Esophagus muscularis mucosa (tissue), 4 donors: ENCODE results near the gene SYNJ2. TPM values are rescaled to one million over a fixed set of nuclear protein-coding genes. Genes with fewer than 3 reads are reported as not detected.

Experiments used
- DNase-seq: peaks from one replicate; pipeline ENCODE4 v3.0.0-alpha.2; 2017; ENCODE audit errors: extremely low spot score
- H3K27ac ChIP-seq, 4 donors: fragments of 200-600 bp; sonication (generic); replicated peaks in 1 of 4; 1 replicate in 3 of 4; 2 replicates in 1 of 4; pipeline ENCODE4 v1.5.1; 2016 to 2019; ENCODE audit warnings: mild to moderate bottlenecking in 1 of 4
- H3K27me3 ChIP-seq, 4 donors: fragments of 200-600 bp; sonication (generic); one replicate each; pipeline versions ENCODE4 v1.5.1 to v1.6.0; 2016 to 2019
- H3K36me3 ChIP-seq, 4 donors: fragments of 200-600 bp; sonication (generic); one replicate each; pipeline ENCODE4 v1.5.1; 2016 to 2019
- H3K4me1 ChIP-seq, 4 donors: fragments of 200-600 bp; sonication (generic); one replicate each; pipeline ENCODE4 v1.5.1; 2016 to 2019
- H3K4me3 ChIP-seq, 4 donors: fragments of 200-600 bp; sonication (generic); 1 replicate in 2 of 4; 2 replicates in 2 of 4; pipeline ENCODE4 v1.5.1; 2016 to 2019; ENCODE audit warnings: mild to moderate bottlenecking in 4 of 4, moderate library complexity in 1 of 4
- H3K9me3 ChIP-seq, 4 donors: fragments of 200-600 bp; sonication (generic); 1 replicate in 3 of 4; 2 replicates in 1 of 4; pipeline ENCODE4 v1.5.1; 2016 to 2019
- CTCF ChIP-seq, 3 experiments: fragments of 200-600 bp in 2 of 3; fragments of 450-650 bp in 1 of 3; sonication (generic) in 2 of 3; IDR thresholded peaks; one replicate each; pipeline ENCODE4 v1.5.1; 2017 to 2019; ENCODE audit warnings: antibody characterized with exemption in 3 of 3, mild to moderate bottlenecking in 2 of 3, moderate library complexity in 1 of 3
- EP300 ChIP-seq: sonication (generic); formaldehyde crosslinking; IDR thresholded peaks from one replicate; pipeline ENCODE4 v1.6.1; 2017; ENCODE audit warnings: antibody characterized with exemption
- POLR2A ChIP-seq: fragments of 450-650 bp; IDR thresholded peaks from one replicate; pipeline ENCODE4 v1.6.1; 2017; ENCODE audit warnings: antibody characterized with exemption, moderate library complexity, mild to moderate bottlenecking, low read depth
- POLR2AphosphoS5 ChIP-seq, 2 donors: sonication (generic); formaldehyde crosslinking; IDR thresholded peaks; one replicate each; pipeline ENCODE4 v1.6.1; 2017; ENCODE audit warnings: antibody characterized with exemption in 2 of 2
- WGBS: methylation state at CpG from one replicate; pipeline ENCODE4 v1.1.5; 2018; 5-methylcytosine and 5-hydroxymethylcytosine counted together
- intact Hi-C: fragments of 100-400 bp; cut with DNase I; formaldehyde crosslinking; loops from one replicate; pipeline ENCODE4 v1.15.1; 2023
- total RNA-seq, 4 donors: library from RNA; depleted of rRNA; stranded (reverse); fragments of >200 nt; gene quantifications; one replicate each; pipeline versions ENCODE4 v1.1.0 to v1.2.1, GENCODE V29; 2016

SYNJ2 gene
- total RNA-seq, 4 donors from 2014 or later: 17.0 to 25.3 (median 25.1) TPM

- Histone ChIP-seq H3K9me3 (no peaks in the 10 kb centered on the region), H3K27ac (no peak overlapping the region), H3K36me3 (no peaks in the 10 kb centered on the region), H3K27me3 (no peaks in the 10 kb centered on the region), H3K4me1 (no peaks in the 10 kb centered on the region), H3K4me3 (no peak overlapping the region)
- TF ChIP-seq POLR2A: no peak
- DNase-seq: no peak
- intact Hi-C loops: no loop called here
- WGBS: 73% methylated on average over 9 of the region's 9 CpGs
These were observed 7.2 kb upstream of the SYNJ2 start for GRCh38 chr6:157974341-157974894.

GRCh38 chr6:157974967-157975366, 6.7 kb upstream of the SYNJ2 start:
- H3K36me3 ChIP-seq: no peaks in the 10 kb centered on the region
- H3K27ac ChIP-seq: no peak overlapping the region
- TF ChIP-seq POLR2A: no peak
- no peak for TF ChIP-seq CTCF (IDR thresholded peaks at IDR 0.05)
- no peak for TF ChIP-seq POLR2AphosphoS5 (IDR thresholded peaks at IDR 0.05)
- H3K9me3 ChIP-seq: no peaks in the 10 kb centered on the region
- no peak overlapping the region for H3K4me3 ChIP-seq
- 88% methylated on average over 3 of the region's 3 CpGs for WGBS
- no peak for DNase-seq
- intact Hi-C loops: no loop called here
- no peaks in the 10 kb centered on the region for H3K4me1 ChIP-seq
- no peaks in the 10 kb centered on the region for H3K27me3 ChIP-seq

GRCh38 chr6:157975456-157975855, 6.2 kb upstream of the SYNJ2 start:
- H3K9me3 ChIP-seq: no peaks in the 10 kb centered on the region
- no peak overlapping the region for H3K4me3 ChIP-seq
- H3K4me1 ChIP-seq: peaks cover 0 to 2% (median 0%) of the 10 kb centered on the region in 4 donors
- H3K27ac ChIP-seq: no peak overlapping the region
- H3K27me3 ChIP-seq: no peaks in the 10 kb centered on the region
- no peaks in the 10 kb centered on the region for H3K36me3 ChIP-seq
- intact Hi-C loops: no loop called here
- DNase-seq: no peak
- 95% methylated on average over 2 of the region's 2 CpGs for WGBS
- TF ChIP-seq POLR2A (no peak), EP300 (no peak), CTCF (IDR thresholded peaks at IDR 0.05) (no peak), POLR2AphosphoS5 (IDR thresholded peaks at IDR 0.05) (no peak)

- Histone ChIP-seq H3K4me1 (peaks cover 6 to 12% (median 8%) of the 10 kb centered on the region in 4 donors), H3K4me3 (no peak overlapping the region), H3K27me3 (peaks cover 0 to 5% (median 0%) of the 10 kb centered on the region in 4 donors), H3K36me3 (no peaks in the 10 kb centered on the region), H3K9me3 (no peaks in the 10 kb centered on the region), H3K27ac (no peak overlapping the region)
- intact Hi-C loops: no loop called here
- 90% methylated on average over 18 of the region's 21 CpGs for WGBS
- no peak for DNase-seq
- TF ChIP-seq POLR2A (no peak), POLR2AphosphoS5 (IDR thresholded peaks at IDR 0.05) (no peak), CTCF (IDR thresholded peaks at IDR 0.05) (no peak), EP300 (no peak)
These were observed 5.1 kb upstream of the SYNJ2 start for GRCh38 chr6:157976345-157977175.

GRCh38 chr6:157977176-157977804, 4.4 kb upstream of the SYNJ2 start:
- H3K9me3 ChIP-seq: no peaks in the 10 kb centered on the region
- H3K27ac ChIP-seq: no peak overlapping the region
- TF ChIP-seq EP300: no peak
- no peak for TF ChIP-seq CTCF (IDR thresholded peaks at IDR 0.05)
- no peak for TF ChIP-seq POLR2AphosphoS5 (IDR thresholded peaks at IDR 0.05)
- H3K27me3 ChIP-seq: peaks cover 0 to 5% (median 0%) of the 10 kb centered on the region in 4 donors
- DNase-seq: no peak
- intact Hi-C loops: no loop called here
- no peak overlapping the region for H3K4me3 ChIP-seq
- H3K36me3 ChIP-seq: no peaks in the 10 kb centered on the region
- WGBS: 90% methylated on average over 10 of the region's 10 CpGs
- H3K4me1 ChIP-seq: peaks cover 7 to 15% (median 9%) of the 10 kb centered on the region in 4 donors
